ENCODE results near the gene BTG4. TPM values are rescaled to one million over a fixed set of nuclear protein-coding genes. Genes with fewer than 3 reads are reported as not detected.

Gene BTG4
- total and polyA plus RNA-seq, 2 experiments from 2014 or later: 0.21 to 0.31 TPM

DNA sequence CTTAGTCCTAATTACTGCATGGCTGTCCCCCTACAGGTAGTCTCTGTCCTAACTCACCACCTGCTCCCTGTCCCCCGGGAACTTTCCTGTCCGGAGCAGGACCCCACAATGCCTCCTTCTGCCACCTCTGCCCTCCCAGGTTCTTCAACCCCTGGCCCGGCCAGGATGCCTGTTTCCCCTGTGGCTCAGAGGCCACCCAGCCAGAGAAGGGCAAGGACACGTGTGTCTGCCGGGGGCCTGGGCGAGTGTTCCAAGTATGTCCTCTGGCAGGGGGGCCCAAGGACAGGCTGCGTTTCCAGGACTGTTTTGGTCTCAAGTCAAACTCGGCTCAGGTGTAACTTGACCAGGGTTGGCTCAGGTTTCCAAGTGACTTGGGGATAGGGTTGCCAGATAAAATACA is 63.8 kb downstream of the BTG4 start:
- H3K27ac ChIP-seq (ENCODE audit: low read depth): no peak overlapping the region
- DNase-seq (ENCODE audit: low spot score) (peak; percentile 32), ATAC-seq (peak; percentile 32)
- Mint-ChIP-seq H3K9me3 (no peaks in the 10 kb centered on the region), H3K36me3 (ENCODE audit: low read depth) (no peaks in the 10 kb centered on the region), H3K27me3 (ENCODE audit: insufficient read depth, low read depth, poor library complexity) (peaks cover 7% of the 10 kb centered on the region), H3K27ac (no peak overlapping the region), H3K4me1 (peaks cover 13% of the 10 kb centered on the region), H3K4me3 (no peak overlapping the region)
- no peaks in the 10 kb centered on the region for H4K20me1 ChIP-seq (replicated peaks; ENCODE audit: insufficient read depth)
- peak overlapping the region; percentile 86; the same call in 1 of the 2 replicates for H2AFZ ChIP-seq
- H3K36me3 ChIP-seq (ENCODE audit: insufficient read depth): no peaks in the 10 kb centered on the region
- H3K4me1 ChIP-seq (ENCODE audit: insufficient read depth): peaks cover 8% of the 10 kb centered on the region
- H3K79me2 ChIP-seq (replicated peaks; ENCODE audit: insufficient read depth): no peaks in the 10 kb centered on the region
- H3F3A ChIP-seq (replicated peaks; ENCODE audit: low read depth): no peaks in the 10 kb centered on the region
- TF ChIP-seq, protein P1, sequence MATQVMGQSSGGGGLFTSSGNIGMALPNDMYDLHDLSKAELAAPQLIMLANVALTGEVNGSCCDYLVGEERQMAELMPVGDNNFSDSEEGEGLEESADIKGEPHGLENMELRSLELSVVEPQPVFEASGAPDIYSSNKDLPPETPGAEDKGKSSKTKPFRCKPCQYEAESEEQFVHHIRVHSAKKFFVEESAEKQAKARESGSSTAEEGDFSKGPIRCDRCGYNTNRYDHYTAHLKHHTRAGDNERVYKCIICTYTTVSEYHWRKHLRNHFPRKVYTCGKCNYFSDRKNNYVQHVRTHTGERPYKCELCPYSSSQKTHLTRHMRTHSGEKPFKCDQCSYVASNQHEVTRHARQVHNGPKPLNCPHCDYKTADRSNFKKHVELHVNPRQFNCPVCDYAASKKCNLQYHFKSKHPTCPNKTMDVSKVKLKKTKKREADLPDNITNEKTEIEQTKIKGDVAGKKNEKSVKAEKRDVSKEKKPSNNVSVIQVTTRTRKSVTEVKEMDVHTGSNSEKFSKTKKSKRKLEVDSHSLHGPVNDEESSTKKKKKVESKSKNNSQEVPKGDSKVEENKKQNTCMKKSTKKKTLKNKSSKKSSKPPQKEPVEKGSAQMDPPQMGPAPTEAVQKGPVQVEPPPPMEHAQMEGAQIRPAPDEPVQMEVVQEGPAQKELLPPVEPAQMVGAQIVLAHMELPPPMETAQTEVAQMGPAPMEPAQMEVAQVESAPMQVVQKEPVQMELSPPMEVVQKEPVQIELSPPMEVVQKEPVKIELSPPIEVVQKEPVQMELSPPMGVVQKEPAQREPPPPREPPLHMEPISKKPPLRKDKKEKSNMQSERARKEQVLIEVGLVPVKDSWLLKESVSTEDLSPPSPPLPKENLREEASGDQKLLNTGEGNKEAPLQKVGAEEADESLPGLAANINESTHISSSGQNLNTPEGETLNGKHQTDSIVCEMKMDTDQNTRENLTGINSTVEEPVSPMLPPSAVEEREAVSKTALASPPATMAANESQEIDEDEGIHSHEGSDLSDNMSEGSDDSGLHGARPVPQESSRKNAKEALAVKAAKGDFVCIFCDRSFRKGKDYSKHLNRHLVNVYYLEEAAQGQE (IDR thresholded peaks at IDR 0.05; ENCODE audit: unreplicated experiment): no peak
- TF ChIP-seq EZH2phosphoT487 (IDR thresholded peaks at IDR 0.05; ENCODE audit: unreplicated experiment): no peak
- no peak for TF ChIP-seq CREB1 (CRISPR knock-in tag; IDR thresholded peaks at IDR 0.05; ENCODE audit: low read depth)
- no peak for TF ChIP-seq JUNB (IDR thresholded peaks at IDR 0.05; ENCODE audit: unreplicated experiment)
- no peak for TF ChIP-seq NANOG (IDR thresholded peaks at IDR 0.05; ENCODE audit: borderline replicate concordance)
- no peak for TF ChIP-seq ZNF114 (CRISPR knock-in tag; IDR thresholded peaks at IDR 0.05)
- TF ChIP-seq STAT1 (IDR thresholded peaks at IDR 0.05; ENCODE audit: unreplicated experiment): no peak
- TF ChIP-seq EZH2 (IDR thresholded peaks at IDR 0.05; ENCODE audit: low read depth, unreplicated experiment): no peak
- TF ChIP-seq, protein P2, sequence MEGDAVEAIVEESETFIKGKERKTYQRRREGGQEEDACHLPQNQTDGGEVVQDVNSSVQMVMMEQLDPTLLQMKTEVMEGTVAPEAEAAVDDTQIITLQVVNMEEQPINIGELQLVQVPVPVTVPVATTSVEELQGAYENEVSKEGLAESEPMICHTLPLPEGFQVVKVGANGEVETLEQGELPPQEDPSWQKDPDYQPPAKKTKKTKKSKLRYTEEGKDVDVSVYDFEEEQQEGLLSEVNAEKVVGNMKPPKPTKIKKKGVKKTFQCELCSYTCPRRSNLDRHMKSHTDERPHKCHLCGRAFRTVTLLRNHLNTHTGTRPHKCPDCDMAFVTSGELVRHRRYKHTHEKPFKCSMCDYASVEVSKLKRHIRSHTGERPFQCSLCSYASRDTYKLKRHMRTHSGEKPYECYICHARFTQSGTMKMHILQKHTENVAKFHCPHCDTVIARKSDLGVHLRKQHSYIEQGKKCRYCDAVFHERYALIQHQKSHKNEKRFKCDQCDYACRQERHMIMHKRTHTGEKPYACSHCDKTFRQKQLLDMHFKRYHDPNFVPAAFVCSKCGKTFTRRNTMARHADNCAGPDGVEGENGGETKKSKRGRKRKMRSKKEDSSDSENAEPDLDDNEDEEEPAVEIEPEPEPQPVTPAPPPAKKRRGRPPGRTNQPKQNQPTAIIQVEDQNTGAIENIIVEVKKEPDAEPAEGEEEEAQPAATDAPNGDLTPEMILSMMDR (conservative IDR thresholded peaks at IDR 0.05; ENCODE audit: low read depth in 2 of 2): no peak
- no peak for TF ChIP-seq POLR2AphosphoS5 (IDR thresholded peaks at IDR 0.05; ENCODE audit: low read depth)
- TF ChIP-seq, protein P3, sequence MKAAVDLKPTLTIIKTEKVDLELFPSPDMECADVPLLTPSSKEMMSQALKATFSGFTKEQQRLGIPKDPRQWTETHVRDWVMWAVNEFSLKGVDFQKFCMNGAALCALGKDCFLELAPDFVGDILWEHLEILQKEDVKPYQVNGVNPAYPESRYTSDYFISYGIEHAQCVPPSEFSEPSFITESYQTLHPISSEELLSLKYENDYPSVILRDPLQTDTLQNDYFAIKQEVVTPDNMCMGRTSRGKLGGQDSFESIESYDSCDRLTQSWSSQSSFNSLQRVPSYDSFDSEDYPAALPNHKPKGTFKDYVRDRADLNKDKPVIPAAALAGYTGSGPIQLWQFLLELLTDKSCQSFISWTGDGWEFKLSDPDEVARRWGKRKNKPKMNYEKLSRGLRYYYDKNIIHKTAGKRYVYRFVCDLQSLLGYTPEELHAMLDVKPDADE (IDR thresholded peaks at IDR 0.05): no peak
- TF ChIP-seq ZNF331 (CRISPR knock-in tag; IDR thresholded peaks at IDR 0.05; ENCODE audit: low read depth): no peak
- TF ChIP-seq, protein P4, sequence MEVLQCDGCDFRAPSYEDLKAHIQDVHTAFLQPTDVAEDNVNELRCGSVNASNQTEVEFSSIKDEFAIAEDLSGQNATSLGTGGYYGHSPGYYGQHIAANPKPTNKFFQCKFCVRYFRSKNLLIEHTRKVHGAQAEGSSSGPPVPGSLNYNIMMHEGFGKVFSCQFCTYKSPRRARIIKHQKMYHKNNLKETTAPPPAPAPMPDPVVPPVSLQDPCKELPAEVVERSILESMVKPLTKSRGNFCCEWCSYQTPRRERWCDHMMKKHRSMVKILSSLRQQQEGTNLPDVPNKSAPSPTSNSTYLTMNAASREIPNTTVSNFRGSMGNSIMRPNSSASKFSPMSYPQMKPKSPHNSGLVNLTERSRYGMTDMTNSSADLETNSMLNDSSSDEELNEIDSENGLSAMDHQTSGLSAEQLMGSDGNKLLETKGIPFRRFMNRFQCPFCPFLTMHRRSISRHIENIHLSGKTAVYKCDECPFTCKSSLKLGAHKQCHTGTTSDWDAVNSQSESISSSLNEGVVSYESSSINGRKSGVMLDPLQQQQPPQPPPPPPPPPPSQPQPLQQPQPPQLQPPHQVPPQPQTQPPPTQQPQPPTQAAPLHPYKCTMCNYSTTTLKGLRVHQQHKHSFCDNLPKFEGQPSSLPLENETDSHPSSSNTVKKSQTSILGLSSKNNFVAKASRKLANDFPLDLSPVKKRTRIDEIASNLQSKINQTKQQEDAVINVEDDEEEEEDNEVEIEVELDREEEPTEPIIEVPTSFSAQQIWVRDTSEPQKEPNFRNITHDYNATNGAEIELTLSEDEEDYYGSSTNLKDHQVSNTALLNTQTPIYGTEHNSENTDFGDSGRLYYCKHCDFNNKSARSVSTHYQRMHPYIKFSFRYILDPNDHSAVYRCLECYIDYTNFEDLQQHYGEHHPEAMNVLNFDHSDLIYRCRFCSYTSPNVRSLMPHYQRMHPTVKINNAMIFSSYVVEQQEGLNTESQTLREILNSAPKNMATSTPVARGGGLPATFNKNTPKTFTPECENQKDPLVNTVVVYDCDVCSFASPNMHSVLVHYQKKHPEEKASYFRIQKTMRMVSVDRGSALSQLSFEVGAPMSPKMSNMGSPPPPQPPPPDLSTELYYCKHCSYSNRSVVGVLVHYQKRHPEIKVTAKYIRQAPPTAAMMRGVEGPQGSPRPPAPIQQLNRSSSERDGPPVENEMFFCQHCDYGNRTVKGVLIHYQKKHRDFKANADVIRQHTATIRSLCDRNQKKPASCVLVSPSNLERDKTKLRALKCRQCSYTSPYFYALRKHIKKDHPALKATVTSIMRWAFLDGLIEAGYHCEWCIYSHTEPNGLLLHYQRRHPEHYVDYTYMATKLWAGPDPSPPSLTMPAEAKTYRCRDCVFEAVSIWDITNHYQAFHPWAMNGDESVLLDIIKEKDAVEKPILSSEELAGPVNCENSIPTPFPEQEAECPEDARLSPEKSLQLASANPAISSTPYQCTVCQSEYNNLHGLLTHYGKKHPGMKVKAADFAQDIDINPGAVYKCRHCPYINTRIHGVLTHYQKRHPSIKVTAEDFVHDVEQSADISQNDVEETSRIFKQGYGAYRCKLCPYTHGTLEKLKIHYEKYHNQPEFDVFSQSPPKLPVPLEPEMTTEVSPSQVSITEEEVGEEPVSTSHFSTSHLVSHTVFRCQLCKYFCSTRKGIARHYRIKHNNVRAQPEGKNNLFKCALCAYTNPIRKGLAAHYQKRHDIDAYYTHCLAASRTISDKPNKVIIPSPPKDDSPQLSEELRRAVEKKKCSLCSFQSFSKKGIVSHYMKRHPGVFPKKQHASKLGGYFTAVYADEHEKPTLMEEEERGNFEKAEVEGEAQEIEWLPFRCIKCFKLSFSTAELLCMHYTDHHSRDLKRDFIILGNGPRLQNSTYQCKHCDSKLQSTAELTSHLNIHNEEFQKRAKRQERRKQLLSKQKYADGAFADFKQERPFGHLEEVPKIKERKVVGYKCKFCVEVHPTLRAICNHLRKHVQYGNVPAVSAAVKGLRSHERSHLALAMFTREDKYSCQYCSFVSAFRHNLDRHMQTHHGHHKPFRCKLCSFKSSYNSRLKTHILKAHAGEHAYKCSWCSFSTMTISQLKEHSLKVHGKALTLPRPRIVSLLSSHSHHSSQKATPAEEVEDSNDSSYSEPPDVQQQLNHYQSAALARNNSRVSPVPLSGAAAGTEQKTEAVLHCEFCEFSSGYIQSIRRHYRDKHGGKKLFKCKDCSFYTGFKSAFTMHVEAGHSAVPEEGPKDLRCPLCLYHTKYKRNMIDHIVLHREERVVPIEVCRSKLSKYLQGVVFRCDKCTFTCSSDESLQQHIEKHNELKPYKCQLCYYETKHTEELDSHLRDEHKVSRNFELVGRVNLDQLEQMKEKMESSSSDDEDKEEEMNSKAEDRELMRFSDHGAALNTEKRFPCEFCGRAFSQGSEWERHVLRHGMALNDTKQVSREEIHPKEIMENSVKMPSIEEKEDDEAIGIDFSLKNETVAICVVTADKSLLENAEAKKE (CRISPR knock-in tag; IDR thresholded peaks at IDR 0.05): no peak
- H3K4me3 ChIP-seq: no peak overlapping the region
- H3K9me2 ChIP-seq (ENCODE audit: insufficient read depth): no peaks in the 10 kb centered on the region
- no peaks in the 10 kb centered on the region for H3K27me3 ChIP-seq (ENCODE audit: insufficient read depth)
- 0 out of 2 replicates have a peak overlapping the region, but pooled peaks have one; percentile 15 for H3K4me2 ChIP-seq

Measured in GM23338 (cell line).